ENCODE results near the gene SH3GL3.

SH3GL3 gene, protein sequence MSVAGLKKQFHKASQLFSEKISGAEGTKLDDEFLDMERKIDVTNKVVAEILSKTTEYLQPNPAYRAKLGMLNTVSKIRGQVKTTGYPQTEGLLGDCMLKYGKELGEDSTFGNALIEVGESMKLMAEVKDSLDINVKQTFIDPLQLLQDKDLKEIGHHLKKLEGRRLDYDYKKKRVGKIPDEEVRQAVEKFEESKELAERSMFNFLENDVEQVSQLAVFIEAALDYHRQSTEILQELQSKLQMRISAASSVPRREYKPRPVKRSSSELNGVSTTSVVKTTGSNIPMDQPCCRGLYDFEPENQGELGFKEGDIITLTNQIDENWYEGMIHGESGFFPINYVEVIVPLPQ

GRCh38 chr15:83446904-83447709 is at the start of gene SH3GL3:
Gene SH3GL3 (plus strand): TSS chr15:83447341. CDS start chr15:83447534, 193 bp downstream.
- DNase-seq = no peak

DNA sequence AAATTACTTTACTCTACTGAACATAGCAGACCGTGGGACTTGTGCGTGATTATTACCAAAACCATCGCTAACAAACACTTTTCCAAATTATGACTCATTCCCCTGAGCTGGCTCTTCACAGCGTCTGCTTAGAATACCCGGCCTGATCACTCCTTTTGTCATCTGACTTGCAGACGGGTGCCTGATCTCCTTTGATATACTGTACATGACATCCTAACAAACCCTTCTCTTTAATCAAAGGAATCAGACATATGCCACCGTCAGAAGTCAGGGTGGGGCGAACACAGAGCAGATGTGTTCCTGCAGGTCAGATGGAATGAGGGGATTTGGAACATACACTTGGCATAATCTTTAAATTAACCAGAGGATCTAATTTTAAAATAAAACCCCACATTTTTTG is 48.5 kb upstream of the SH3GL3 start:
- DNase-seq = no peak

DNA sequence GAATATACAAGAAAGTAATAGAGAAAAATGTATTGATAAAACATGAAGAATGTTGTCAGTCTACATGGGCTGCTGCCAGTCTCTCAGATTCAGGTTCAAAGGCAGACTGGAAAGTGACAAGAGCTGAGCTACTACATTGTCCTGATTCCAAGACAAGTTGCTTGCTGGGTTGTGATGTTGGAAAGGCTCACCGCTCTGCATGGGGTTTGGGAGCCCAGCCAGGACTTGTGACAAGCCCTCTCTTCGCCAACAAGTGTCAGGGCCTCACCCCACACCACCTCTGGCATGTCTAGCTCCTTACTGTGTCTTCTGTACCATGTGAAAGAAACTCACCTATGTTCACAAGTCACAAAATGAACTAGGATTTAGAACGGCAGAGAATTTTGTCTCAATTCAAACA is 43.0 kb upstream of the SH3GL3 start:
- DNase-seq = no peak

DNA sequence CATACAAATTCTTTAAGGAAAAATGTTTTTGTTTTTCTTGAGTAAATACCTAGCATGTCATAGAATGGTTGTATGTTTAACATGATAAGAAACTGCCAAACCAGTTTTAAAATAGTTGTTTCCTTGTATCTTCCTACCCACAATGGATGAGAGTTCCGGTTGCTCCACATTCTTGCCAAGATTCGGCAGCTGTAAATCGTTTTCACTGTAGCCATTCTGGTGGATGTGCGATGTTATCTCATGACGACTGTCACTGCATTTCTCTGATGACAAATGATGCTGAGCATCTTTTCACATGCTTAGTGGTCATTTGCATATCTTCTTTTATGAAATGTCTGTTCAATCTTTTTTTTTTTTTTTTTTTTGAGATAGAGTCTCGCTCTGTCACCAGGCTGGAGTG is 36.6 kb upstream of the SH3GL3 start:
- no peak for DNase-seq

DNA sequence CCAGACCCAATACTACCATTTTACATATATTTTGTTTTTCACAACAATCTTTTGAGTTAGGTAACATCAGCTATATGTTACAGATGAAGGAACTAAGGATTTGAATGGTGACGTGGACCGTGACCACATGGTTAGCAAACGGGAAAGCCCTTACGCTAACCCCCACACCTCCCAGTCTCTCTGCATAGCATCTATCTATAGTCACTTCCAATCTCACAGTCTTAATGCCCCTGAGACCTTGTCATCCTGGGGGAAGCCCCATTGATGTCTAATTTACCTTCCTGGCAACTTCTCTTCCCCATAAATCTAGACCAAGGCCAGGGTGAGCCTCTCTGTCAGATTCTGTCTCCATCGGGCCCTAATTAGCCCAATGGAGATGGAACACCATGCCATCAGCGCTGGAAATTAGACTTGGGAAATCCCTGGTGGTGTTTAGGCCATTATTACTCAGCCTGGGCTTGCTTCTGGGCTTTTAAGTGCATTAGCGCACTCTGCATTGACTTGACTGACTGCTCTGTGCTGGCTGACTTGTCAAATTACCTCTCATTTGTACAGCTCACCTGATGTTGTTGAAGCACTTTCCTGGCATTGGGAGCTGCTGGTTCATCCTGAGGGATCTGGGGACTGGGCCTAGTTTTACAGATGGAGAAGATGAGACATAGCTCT is 34.0 kb upstream of the SH3GL3 start:
- DNase-seq = no peak

DNA sequence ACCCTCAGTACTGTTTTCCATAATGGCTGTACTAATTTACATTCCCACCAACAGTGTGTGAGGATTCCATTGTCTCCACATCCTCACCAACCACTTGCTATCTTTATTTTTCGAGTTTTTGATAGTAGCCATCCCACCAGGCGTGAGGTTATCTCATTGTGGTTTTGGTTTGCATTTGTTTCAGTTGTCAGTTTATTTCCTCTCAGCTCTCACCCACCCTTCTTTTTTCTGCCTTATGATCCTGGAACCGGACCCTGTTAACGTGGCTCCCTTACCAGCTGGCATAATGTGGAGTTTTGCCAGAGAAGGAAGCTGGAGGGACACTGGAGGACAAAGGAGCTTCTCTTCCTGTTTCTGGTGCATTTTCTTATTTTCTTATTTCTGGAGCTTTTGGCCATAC is 25.1 kb upstream of the SH3GL3 start:
- DNase-seq = no peak

GRCh38 chr15:83422541-83422940 is 24.6 kb upstream of the SH3GL3 start:
- DNase-seq = no peak

DNA sequence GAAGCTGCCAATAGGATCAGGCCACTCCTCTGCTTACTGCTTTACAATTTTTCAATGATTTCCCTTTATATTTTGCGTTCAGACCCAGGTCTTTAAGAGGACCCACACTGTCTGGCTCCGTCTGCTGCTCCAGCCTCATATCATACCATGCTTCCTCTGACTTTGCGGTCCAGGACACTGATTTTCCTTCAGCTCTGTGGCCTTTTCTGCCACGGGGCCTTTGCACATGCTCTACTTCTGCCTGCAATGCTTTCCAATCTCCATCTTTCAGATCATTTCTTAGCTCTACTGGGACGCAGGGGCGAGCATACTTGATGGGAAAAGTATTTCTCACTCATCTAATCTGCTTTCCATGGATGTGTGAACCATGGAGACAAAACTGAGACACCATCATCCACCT is 23.0 kb upstream of the SH3GL3 start:
- DNase-seq = no peak

DNA sequence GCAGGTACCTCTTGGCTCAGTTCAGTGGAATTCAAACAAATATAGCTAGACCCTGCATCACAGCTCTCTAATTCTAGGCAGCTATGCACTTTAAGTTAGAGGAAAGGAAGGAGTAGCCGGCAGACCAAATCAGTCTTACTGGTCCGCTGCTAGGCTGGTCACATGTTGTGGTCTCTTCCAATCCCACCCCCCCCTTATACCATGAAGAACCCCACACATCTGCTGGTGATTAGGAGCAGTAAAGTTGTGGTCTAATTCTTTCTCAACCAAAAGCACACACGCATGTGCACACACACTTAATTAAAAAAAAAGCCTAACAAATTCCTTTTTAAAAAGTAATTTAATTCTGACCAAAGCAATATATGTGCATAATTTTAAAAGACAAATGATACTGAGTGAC is 16.7 kb upstream of the SH3GL3 start:
- no peak for DNase-seq

DNA sequence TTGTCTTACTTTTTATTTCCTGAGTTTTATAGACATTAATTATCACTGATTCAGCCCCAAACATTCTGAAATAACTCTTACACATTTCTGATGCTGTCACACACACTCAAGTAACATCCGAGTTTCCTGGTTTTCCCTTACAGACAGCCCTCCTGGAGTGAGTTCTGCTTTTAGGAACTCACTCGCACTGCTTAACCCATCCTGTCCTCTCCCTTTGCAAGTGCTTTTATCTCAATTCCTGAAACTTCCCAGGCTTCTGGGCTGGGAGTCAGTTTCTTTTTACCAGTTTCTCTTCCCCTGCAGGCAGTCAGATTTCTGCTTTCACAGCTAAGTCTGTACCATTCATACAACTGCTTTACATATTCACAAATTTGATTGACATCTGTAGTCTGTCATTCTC is 15.6 kb upstream of the SH3GL3 start:
- no peak for DNase-seq

GRCh38 chr15:83435202-83435601 is 11.9 kb upstream of the SH3GL3 start:
- DNase-seq = no peak

DNA sequence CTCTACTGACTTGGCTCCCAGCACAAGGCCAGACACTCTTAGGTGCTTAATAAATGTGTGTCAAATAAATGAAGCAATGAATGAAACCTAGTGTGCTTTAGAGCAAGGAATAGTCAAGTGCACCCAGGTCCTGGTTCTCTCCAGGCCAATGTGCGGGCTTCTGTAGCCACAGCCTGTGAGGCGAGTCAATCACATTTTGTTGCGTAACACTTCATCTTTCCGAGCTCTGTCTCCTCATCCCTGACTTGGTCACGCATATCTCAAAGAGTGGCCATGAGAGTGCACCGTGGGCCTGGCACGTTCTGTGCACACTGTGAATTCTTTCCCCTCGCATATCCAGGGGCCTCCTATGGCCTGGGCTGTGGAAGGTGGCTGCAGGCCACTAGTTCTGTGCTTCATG is 11.4 kb upstream of the SH3GL3 start:
- DNase-seq = no peak

GRCh38 chr15:83436513-83437158 is 10.5 kb upstream of the SH3GL3 start:
- no peak for DNase-seq

DNA sequence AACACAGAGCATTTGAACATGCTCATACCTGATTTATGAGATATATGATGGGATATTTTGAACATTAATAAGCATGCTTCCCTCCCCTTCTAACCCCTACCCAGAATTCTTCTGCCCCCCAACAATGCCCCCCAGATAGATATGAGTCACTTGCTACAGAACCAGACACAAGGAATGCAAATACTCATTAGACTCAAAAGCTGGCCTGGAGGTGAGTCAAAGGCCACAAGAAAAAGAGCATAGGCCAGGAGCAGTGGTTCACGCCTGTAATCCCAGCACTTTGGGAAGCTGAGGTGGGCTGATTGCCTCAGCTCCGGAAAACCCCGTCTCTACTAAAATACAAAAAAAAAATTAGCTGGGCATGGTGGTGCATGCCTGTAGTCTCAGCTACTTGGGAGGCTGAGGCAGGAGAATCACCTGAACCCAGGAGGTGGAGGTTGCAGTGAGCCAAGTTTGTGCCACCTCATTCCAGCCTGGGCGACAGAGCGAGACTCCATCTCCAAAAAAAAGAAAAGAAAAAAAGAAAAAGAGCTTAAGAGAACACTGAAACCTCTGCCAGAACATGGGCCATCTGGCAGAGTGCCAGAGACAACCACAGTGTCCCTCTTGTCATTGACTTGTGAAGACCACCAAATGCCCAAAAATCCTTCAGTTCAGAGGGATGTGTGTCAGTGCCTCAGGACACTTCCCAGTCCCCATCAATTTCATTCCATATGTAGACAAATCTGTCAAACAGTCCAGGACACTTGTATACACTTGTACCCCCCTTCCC is 3.9 kb upstream of the SH3GL3 start:
- no peak for DNase-seq

DNA sequence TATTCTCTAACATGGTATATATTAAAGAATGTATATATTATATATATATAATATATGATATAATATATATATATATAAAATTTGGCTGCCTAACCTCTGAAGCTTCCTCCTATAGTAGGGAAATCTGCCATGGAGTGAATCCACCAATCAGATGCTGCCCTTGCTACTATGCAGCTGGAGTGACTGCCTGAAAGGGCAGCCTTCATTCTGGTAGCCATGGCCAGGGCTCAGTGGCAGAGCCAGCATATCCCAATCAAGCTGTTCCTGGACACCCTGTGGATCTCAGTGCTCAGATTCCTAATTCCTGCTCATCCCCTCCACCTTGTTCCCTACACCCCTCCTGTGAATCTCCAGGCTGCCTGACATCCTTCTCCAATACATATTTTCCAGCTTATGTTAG is 2.2 kb upstream of the SH3GL3 start:
- DNase-seq = no peak

GRCh38 chr15:83445643-83446042 is 1.5 kb upstream of the SH3GL3 start:
- no peak for DNase-seq

- no peak for DNase-seq
These were observed 724 bp upstream of the SH3GL3 start for GRCh38 chr15:83446417-83446816.

GRCh38 chr15:83449250-83449671 is 2.1 kb downstream of the SH3GL3 start:
- no peak for DNase-seq

DNA sequence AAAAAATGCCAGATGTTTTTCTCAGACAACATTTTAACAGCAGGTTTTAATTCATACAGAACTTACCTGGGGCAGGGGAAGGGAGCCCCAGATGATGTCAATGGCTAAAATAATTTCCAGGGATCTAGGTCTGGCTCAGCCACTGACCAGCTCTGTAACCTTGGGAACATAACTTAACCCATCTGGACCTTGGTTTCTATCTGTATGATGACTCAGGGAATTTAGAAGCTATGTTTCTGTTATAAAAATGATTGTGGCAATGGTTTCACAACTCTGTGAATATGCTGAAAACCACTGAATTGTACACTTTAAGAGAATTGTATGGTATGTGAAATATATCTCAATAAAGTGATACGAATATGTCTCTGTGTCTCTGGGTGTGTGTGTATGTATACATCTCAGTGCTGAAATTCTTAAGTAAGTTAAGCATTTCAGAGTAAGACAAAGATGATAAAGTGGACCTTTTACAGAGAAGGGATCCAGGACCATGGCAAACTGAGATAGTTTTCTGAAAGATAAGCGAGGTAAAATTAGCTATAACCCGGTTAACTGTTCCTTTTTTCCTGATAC is 2.9 kb downstream of the SH3GL3 start:
- no peak for DNase-seq

- DNase-seq = no peak
These were observed 10.0 kb downstream of the SH3GL3 start for GRCh38 chr15:83457149-83457548.

DNA sequence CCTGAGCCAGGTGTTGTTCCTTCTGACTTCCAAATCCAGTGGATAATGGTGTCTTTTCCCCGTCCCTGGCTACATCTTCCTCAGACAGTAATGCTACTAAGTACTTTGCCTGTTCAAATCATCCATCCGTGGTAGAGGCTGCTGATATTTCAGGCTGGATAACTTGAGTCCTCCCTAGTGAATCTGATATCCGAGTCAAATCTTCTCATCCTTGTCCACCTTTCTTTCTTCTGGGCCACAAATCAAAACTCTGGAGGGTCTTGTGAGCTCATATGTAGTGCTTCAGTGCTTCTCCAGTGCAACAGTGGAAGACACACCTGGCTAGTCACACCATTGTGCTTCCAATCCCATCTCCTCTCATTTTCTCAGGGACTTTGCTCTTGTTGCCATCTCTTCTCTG is 11.2 kb downstream of the SH3GL3 start:
- DNase-seq = no peak

DNA sequence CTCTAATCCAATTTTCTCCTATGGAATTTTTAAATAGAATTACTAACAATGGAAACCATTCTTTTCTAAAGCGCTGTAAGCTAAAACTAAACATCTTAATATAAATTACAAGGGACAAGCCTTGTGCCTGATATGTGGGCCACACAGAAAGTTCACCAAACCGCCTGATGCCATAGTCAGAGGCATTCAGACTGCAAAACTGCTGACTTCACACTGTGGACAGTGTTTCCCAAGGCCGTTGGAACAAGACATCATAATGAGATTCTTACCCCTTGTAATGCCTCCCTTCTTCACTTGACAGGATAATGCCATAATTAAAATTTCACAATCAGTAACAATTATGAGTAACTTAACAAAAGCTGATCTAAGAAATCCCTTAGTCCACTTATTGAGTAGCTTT is 14.9 kb downstream of the SH3GL3 start:
- no peak for DNase-seq
